GM13976 (cell line): ENCODE data around the gene VPS8.
A peak's percentile ranks its signal among the peaks of the same experiment; 100 is the strongest.

Experiments used
- DNase-seq: peaks from one replicate; pipeline ENCODE4 v3.0.0; 2012; ENCODE audit warnings: low spot score
- in situ Hi-C: fragments of 300-500 bp; cut with MboI; formaldehyde crosslinking; loops from one replicate; pipeline ENCODE4 v1.12.0; 2022; ENCODE audit warnings: low sequenced_read_pairs, mixed read lengths, inconsistent platforms; ENCODE audit not compliant: unreplicated experiment
- TF ChIP-seq, protein P1 (sequence below): IDR thresholded peaks from 2 replicates; pipeline ENCODE4 v1.5.1; 2012; ENCODE audit warnings: borderline replicate concordance, mild to moderate bottlenecking; ENCODE audit not compliant: insufficient read depth; ENCODE audit errors: extremely low read depth, missing control alignments, control extremely low read depth

The VPS8 gene

DNA sequence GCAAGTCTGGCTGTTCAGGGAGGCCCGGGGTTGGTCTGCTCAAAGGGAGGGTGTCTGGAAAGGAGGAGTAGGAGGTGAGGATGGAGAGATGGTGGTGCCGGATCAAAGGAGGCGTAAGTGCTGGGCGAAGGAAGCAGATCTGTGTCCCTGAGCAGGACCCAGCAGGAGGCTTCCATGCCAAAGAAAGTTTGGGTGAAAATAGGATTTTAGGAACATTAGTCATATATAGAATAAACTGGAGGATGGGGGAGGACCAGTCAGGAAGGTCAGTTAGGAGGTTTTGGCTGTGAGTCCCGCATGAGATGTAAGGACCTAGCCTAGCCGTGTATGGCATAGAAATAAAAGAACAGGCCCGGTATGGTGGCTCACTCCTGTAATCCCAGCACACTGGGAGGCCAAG is 28.6 kb upstream of the VPS8 start:
- TF ChIP-seq, protein P1, sequence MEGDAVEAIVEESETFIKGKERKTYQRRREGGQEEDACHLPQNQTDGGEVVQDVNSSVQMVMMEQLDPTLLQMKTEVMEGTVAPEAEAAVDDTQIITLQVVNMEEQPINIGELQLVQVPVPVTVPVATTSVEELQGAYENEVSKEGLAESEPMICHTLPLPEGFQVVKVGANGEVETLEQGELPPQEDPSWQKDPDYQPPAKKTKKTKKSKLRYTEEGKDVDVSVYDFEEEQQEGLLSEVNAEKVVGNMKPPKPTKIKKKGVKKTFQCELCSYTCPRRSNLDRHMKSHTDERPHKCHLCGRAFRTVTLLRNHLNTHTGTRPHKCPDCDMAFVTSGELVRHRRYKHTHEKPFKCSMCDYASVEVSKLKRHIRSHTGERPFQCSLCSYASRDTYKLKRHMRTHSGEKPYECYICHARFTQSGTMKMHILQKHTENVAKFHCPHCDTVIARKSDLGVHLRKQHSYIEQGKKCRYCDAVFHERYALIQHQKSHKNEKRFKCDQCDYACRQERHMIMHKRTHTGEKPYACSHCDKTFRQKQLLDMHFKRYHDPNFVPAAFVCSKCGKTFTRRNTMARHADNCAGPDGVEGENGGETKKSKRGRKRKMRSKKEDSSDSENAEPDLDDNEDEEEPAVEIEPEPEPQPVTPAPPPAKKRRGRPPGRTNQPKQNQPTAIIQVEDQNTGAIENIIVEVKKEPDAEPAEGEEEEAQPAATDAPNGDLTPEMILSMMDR, result no peak
- DNase-seq, result no peak
- in situ Hi-C loops, result no loop called here

DNA sequence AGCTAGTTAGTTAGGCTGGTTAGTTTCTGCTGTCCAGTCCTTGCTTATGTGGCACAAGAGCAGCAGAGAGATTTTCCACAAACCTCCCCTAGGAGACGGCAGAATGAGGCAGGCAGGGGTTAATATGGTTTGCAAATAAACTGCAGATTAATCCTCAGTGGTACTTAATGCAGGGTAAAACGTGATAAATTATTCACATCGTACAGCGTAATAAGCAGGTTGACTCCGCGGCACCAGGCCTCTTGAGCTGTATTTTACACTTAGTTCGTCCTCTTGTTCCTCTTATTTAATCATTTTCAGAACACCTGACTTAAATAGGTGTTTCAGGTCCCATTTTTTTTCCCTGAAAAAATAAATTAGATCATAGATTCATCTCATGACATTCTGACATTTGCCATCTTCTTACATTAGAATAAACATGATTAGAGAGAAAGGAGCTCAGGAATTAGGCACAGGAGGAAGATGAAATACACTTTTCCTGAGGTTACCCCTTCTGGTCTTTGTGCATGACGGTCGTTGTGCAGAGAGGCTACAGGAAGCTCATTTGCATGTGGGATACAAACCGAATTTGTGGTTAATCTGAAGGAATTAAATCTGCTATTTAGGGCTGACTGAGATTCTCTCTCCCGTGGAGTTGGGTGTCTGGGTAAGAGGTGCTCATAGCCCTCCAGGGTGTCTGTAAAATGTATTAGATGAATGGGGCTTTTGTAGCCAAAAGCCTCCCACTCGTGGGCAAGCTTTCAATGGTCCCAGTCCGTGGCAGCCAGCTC is 27.1 kb upstream of the VPS8 start:
- no peak for DNase-seq
- in situ Hi-C loops, result no loop called here
- TF ChIP-seq, protein P1, result no peak

- TF ChIP-seq, protein P1, result no peak
- in situ Hi-C loops, result no loop called here
- DNase-seq, result no peak
Observed at GRCh38 chr3:184785890-184786279, 26.1 kb upstream of the VPS8 start.

DNA sequence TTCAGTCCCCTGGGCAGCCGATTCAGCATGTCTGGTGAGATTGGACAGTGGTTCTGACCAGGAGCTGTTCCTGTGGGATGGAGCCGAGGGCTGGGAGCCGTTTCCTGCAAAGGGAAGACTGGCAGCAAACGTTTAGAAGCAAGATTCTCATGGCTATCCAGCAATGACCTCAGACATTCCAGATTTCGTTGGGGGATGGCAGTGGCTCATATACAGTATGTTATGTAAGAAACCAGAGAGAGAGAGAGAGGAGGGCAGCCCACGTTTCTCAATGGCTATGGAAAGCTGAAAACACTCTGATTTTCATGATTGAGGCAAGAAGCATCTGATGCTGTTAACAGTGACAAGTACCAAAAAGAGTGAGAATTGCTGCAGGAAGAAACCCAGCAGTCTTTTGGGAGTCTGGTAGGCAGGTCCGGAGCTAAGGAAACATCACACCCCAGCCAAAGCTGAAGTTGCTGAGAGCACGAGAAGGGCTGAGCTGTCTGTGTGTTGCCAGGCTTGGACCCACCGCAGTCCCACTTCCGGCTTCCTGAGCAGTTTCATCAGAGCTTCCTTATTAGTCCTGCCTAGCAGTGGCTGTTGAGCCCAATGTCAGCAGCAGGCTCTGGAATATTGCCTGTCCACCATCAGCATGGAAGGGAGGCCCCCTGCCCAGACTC is 25.6 kb upstream of the VPS8 start:
- TF ChIP-seq, protein P1, result no peak
- in situ Hi-C loops, result no loop called here
- peak; percentile 38 for DNase-seq

DNA sequence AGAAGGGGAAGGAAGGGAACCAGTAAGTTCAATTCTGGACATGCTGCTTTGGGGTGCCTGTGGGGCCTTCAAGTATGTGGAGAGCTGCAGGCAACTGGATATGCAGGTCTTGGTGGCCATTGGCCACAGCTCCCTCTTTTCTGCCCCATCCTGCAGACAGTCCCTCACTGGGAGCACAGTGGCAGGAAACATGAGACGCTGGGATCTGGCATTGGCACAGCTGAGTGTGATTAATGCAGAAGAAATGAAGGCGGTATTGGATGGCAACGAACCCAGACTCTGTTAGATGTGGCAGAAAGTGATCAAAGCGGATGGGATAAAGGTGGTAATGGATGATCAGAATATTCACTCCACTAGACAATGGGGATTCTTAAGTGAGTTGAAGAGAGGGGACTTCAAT is 23.2 kb upstream of the VPS8 start:
- TF ChIP-seq, protein P1, result no peak
- no peak for DNase-seq
- in situ Hi-C loops, result no loop called here

DNA sequence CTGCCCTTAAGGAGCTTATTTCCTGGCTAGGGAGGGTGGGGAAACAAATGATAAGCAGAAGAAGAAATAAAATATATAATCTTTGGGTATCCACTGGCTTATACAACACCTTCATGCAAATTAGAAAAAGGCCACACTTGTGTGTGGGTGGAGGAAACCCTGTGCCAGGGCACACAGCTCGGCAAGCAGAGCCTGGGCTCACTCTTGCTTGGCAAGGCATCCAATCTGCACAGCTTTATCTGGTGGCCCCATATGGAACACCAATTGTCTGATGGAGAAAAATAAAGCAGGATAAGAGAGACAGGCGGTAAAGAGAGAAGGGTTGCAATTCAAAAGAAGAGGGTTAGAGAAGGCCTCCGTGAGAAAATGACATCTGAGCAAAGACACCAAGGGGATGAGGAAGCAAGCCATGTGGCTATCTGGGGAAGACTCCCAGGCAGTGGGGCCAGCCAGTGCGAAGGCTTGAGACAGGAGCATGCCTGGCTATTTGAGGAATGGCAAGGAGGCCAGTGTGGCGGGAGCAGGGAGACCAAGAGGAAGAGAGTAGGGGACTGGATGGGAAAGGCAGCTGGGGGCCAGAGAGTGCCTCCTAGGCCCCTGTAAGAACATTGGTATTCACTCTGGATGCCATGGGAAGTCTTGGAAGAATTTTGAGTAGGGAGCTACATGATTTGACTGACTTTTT is 22.5 kb upstream of the VPS8 start:
- in situ Hi-C loops, result no loop called here
- no peak for DNase-seq
- TF ChIP-seq, protein P1, result no peak
